GM12892 (cell line): ENCODE results near the gene DPT.

Experiments
- POLR2A ChIP-seq: IDR thresholded peaks from 2 replicates; pipeline ENCODE4 v1.6.1; 2011; ENCODE audit warnings: low read depth, low read length, control low read depth
- TAF1 ChIP-seq: IDR thresholded peaks from 2 replicates; pipeline ENCODE4 v1.6.1; 2011; ENCODE audit warnings: low read depth, mild to moderate bottlenecking, control low read depth, low read length, borderline replicate concordance

- no peak for TF ChIP-seq POLR2A
- no peak for TF ChIP-seq TAF1
These were observed 20.2 kb downstream of the DPT start for GRCh38 chr1:168708698-168709404.
